NT2/D1 (cell line): ENCODE measurements around the gene FGFR3.

ENCODE experiments used
- SUZ12 ChIP-seq: IDR thresholded peaks from 2 replicates; pipeline ENCODE4 v1.6.1; 2011; ENCODE audit not compliant: insufficient read length, insufficient read depth; ENCODE audit errors: extremely low read depth
- YY1 ChIP-seq: IDR thresholded peaks from 2 replicates; pipeline ENCODE4 v1.6.1; 2011; ENCODE audit not compliant: insufficient read length, insufficient read depth
- ZNF274 ChIP-seq: IDR thresholded peaks from 2 replicates; pipeline ENCODE4 v1.6.1; 2011; ENCODE audit warnings: mild to moderate bottlenecking, low read depth, low read length

DNA sequence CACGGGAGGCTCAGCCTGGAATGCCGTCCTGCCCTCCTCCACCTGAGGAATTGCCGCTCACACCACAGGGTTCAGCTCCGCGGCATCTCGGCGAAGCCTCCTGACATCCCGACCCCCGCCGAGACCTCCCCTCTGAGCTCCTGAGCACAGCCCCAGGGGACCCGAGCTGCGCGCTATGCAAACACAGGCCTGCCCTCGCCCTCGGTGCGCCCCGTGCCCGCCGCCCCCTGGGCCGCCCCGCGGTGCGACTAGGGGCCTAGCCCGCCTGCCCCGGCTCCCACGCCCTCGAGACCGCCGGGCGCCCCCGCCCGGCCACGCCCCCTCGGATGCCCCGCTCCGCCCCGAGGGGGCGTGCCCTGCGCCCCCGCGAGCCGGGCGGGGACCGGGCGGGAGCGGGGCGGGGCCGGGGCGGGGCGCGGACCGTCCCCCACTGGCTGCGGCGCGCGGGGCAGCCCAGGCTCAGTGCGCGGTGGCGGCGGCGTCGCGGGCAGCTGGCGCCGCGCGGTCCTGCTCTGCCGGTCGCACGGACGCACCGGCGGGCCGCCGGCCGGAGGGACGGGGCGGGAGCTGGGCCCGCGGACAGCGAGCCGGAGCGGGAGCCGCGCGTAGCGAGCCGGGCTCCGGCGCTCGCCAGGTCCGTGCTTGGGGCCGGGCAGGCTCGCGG, at the start of gene FGFR3:
- TF ChIP-seq ZNF274 = no peak
- TF ChIP-seq YY1 = no peak
- TF ChIP-seq SUZ12 = no peak
